Measurements from ENCODE around the gene TCEAL9.
"Not testable (repeated sequence)": the region's sequence is repeated elsewhere in the genome, so short reads cannot be mapped to it uniquely, and the experiment has no call there.

The TCEAL9 gene

GRCh38 chrX:103357871-103358270 lies 1.6 kb downstream of the TCEAL9 start:
- TF ChIP-seq, protein P1, sequence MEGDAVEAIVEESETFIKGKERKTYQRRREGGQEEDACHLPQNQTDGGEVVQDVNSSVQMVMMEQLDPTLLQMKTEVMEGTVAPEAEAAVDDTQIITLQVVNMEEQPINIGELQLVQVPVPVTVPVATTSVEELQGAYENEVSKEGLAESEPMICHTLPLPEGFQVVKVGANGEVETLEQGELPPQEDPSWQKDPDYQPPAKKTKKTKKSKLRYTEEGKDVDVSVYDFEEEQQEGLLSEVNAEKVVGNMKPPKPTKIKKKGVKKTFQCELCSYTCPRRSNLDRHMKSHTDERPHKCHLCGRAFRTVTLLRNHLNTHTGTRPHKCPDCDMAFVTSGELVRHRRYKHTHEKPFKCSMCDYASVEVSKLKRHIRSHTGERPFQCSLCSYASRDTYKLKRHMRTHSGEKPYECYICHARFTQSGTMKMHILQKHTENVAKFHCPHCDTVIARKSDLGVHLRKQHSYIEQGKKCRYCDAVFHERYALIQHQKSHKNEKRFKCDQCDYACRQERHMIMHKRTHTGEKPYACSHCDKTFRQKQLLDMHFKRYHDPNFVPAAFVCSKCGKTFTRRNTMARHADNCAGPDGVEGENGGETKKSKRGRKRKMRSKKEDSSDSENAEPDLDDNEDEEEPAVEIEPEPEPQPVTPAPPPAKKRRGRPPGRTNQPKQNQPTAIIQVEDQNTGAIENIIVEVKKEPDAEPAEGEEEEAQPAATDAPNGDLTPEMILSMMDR (IDR thresholded peaks at IDR 0.05; ENCODE audit: low read depth, low read length) = no peak
- TF ChIP-seq MAX (IDR thresholded peaks at IDR 0.05; ENCODE audit: low read depth, low read length) (no peak), MYC (IDR thresholded peaks at IDR 0.05; ENCODE audit: low read depth, low read length) (no peak), POLR2A (IDR thresholded peaks at IDR 0.05; ENCODE audit: extremely low read depth, insufficient read length) (no peak)
- no peak overlapping the region for H3K4me3 ChIP-seq (ENCODE audit: low read depth, low read length)
- no peak for DNase-seq (ENCODE audit: low read depth)

DNA sequence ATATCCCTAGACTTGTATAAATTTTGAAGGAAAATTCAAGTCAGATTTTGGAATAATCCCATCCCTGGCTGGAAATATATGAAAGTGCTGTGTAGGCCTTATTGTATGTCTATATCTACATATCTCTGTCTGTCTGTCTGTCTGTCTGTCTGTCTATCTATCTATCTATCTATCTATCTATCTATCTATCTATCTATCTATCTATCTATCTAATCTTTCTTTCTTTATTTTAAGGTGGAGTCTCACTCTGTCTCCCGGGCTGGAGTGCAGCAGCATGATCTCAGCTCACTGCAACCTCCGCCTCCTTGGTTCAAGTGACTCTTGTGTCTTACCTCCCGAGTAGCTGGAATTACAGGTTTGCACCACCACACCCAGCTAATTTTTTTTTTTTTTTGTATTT lies 3.3 kb downstream of the TCEAL9 start:
- not testable (repeated sequence) for DNase-seq (ENCODE audit: low read depth); H3K4me3 ChIP-seq (ENCODE audit: low read depth, low read length)

- H3K4me3 ChIP-seq (ENCODE audit: low read depth, low read length) = no peak overlapping the region
- TF ChIP-seq, protein P1 (IDR thresholded peaks at IDR 0.05; ENCODE audit: low read depth, low read length) = no peak
- no peak for TF ChIP-seq MYC (IDR thresholded peaks at IDR 0.05; ENCODE audit: low read depth, low read length)
- TF ChIP-seq MAX (IDR thresholded peaks at IDR 0.05; ENCODE audit: low read depth, low read length) = no peak
- DNase-seq (ENCODE audit: low read depth) = no peak
Observed at GRCh38 chrX:103360092-103360491, 3.8 kb downstream of the TCEAL9 start.

GRCh38 chrX:103360916-103361315 lies 4.6 kb downstream of the TCEAL9 start:
- TF ChIP-seq MAX (IDR thresholded peaks at IDR 0.05; ENCODE audit: low read depth, low read length) (no peak), POLR2A (IDR thresholded peaks at IDR 0.05; ENCODE audit: extremely low read depth, insufficient read length) (no peak), MYC (IDR thresholded peaks at IDR 0.05; ENCODE audit: low read depth, low read length) (no peak)
- TF ChIP-seq, protein P1 (IDR thresholded peaks at IDR 0.05; ENCODE audit: low read depth, low read length) = no peak
- no peak overlapping the region for H3K4me3 ChIP-seq (ENCODE audit: low read depth, low read length)
- DNase-seq (ENCODE audit: low read depth) = no peak

GRCh38 chrX:103361798-103362197 lies 5.5 kb downstream of the TCEAL9 start:
- H3K4me3 ChIP-seq (ENCODE audit: low read depth, low read length) = no peak overlapping the region
- no peak for DNase-seq (ENCODE audit: low read depth)
- TF ChIP-seq POLR2A (IDR thresholded peaks at IDR 0.05; ENCODE audit: extremely low read depth, insufficient read length) = no peak
- TF ChIP-seq, protein P1 (IDR thresholded peaks at IDR 0.05; ENCODE audit: low read depth, low read length) = no peak
- TF ChIP-seq MAX (IDR thresholded peaks at IDR 0.05; ENCODE audit: low read depth, low read length) = no peak
- no peak for TF ChIP-seq MYC (IDR thresholded peaks at IDR 0.05; ENCODE audit: low read depth, low read length)

- DNase-seq (ENCODE audit: low read depth) = no peak
- H3K4me3 ChIP-seq (ENCODE audit: low read depth, low read length) = no peak overlapping the region
- TF ChIP-seq, protein P1 (IDR thresholded peaks at IDR 0.05; ENCODE audit: low read depth, low read length) = no peak
- no peak for TF ChIP-seq POLR2A (IDR thresholded peaks at IDR 0.05; ENCODE audit: extremely low read depth, insufficient read length)
- no peak for TF ChIP-seq MAX (IDR thresholded peaks at IDR 0.05; ENCODE audit: low read depth, low read length)
- no peak for TF ChIP-seq MYC (IDR thresholded peaks at IDR 0.05; ENCODE audit: low read depth, low read length)
Observed at GRCh38 chrX:103362474-103362873, 6.2 kb downstream of the TCEAL9 start.
